H9 (cell line): ENCODE measurements around the gene EPSTI1. TPM values are rescaled to one million over a fixed set of nuclear protein-coding genes. Genes with fewer than 3 reads are reported as not detected.

Source experiments
- DNase-seq: peaks from one replicate; pipeline ENCODE4 v3.0.0-alpha.2; 2017
- H2AFZ ChIP-seq: one replicate; pipeline ENCODE4 v1.6.1; 2013; ENCODE audit warnings: mild to moderate bottlenecking, low read length, control low read depth, moderate library complexity
- H2AK5ac ChIP-seq: 2 replicates; pipeline ENCODE4 v1.6.1; 2013; ENCODE audit warnings: low read length, control low read depth, mixed read lengths; ENCODE audit not compliant: insufficient read length
- H2BK120ac ChIP-seq: one replicate; pipeline ENCODE4 v1.6.1; 2013; ENCODE audit warnings: low read depth, mild to moderate bottlenecking, low read length, control low read depth, inconsistent platforms; ENCODE audit not compliant: poor library complexity, severe bottlenecking
- H2BK12ac ChIP-seq: 2 replicates; pipeline ENCODE4 v1.6.1; 2013; ENCODE audit warnings: low read length, control low read depth, mixed read lengths, low read depth; ENCODE audit not compliant: insufficient read length
- H2BK15ac ChIP-seq: 2 replicates; pipeline ENCODE4 v1.6.1; 2013; ENCODE audit warnings: low read depth, low read length, control low read depth
- H2BK20ac ChIP-seq: one replicate; pipeline ENCODE4 v1.6.1; 2013; ENCODE audit warnings: low read depth, mild to moderate bottlenecking, low read length, control low read depth, inconsistent platforms; ENCODE audit not compliant: poor library complexity, severe bottlenecking
- H2BK5ac ChIP-seq: 2 replicates; pipeline ENCODE4 v1.6.1; 2013; ENCODE audit warnings: low read length, control low read depth, mixed read lengths; ENCODE audit not compliant: insufficient read length
- H3K14ac ChIP-seq: 2 replicates; pipeline ENCODE4 v1.6.1; 2013; ENCODE audit warnings: low read length, control low read depth; ENCODE audit not compliant: insufficient read depth
- H3K18ac ChIP-seq: 2 replicates; pipeline ENCODE4 v1.6.1; 2013; ENCODE audit warnings: low read depth, mild to moderate bottlenecking, mixed read lengths, low read length, control low read depth; ENCODE audit not compliant: insufficient read length
- H3K23ac ChIP-seq: 2 replicates; pipeline ENCODE4 v1.6.1; 2013; ENCODE audit warnings: low read length, control low read depth, mixed read lengths, low read depth; ENCODE audit not compliant: insufficient read length
- H3K23me2 ChIP-seq: 2 replicates; pipeline ENCODE4 v1.6.1; 2013; ENCODE audit warnings: low read depth, mild to moderate bottlenecking, mixed read lengths, low read length, control low read depth; ENCODE audit not compliant: insufficient read length, poor library complexity, severe bottlenecking
- H3K27ac ChIP-seq: 2 replicates; pipeline ENCODE4 v1.5.1; 2013; ENCODE audit warnings: low read length, control low read depth, mixed read lengths, low read depth; ENCODE audit not compliant: insufficient read length
- H3K27me3 ChIP-seq: 2 replicates; pipeline ENCODE4 v1.6.1; 2013; ENCODE audit warnings: low read length, control low read depth, inconsistent platforms; ENCODE audit not compliant: insufficient read depth
- H3K4ac ChIP-seq: 2 replicates; pipeline ENCODE4 v1.6.1; 2013; ENCODE audit warnings: low read depth, mild to moderate bottlenecking, control low read depth, inconsistent platforms, low read length, moderate library complexity
- H3K4me1 ChIP-seq: 2 replicates; pipeline ENCODE4 v1.6.1; 2013; ENCODE audit warnings: low read length, control low read depth, inconsistent platforms; ENCODE audit not compliant: insufficient read depth
- H3K4me2 ChIP-seq: 2 replicates; pipeline ENCODE4 v1.6.1; 2013; ENCODE audit warnings: low read length, control low read depth, mixed read lengths; ENCODE audit not compliant: insufficient read length, insufficient read depth
- H3K56ac ChIP-seq: 2 replicates; pipeline ENCODE4 v1.6.1; 2013; ENCODE audit warnings: low read depth, mild to moderate bottlenecking, mixed read lengths, low read length, control low read depth; ENCODE audit not compliant: insufficient read length
- H3K79me1 ChIP-seq: 2 replicates; pipeline ENCODE4 v1.6.1; 2013; ENCODE audit warnings: low read depth, mild to moderate bottlenecking, moderate library complexity, low read length, control low read depth, inconsistent platforms; ENCODE audit not compliant: insufficient read depth, poor library complexity, severe bottlenecking
- H3K79me2 ChIP-seq: 2 replicates; pipeline ENCODE4 v1.6.1; 2013; ENCODE audit warnings: low read length, control low read depth, inconsistent platforms; ENCODE audit not compliant: insufficient read depth
- H3K9ac ChIP-seq: 2 replicates; pipeline ENCODE4 v1.6.1; 2013; ENCODE audit warnings: low read length, control low read depth, mixed read lengths; ENCODE audit not compliant: insufficient read length; ENCODE audit errors: extremely low read depth
- H3K9me3 ChIP-seq: one replicate; pipeline ENCODE4 v1.6.1; 2013; ENCODE audit warnings: low read depth, low read length, inconsistent platforms; ENCODE audit not compliant: control insufficient read depth
- H3T11ph ChIP-seq: one replicate; pipeline ENCODE4 v1.6.1; 2013; ENCODE audit warnings: mild to moderate bottlenecking, low read length, control low read depth, inconsistent platforms
- H4K20me1 ChIP-seq: one replicate; pipeline ENCODE4 v1.6.1; 2013; ENCODE audit not compliant: control insufficient read depth, insufficient read length, insufficient read depth
- H4K5ac ChIP-seq: 2 replicates; pipeline ENCODE4 v1.6.1; 2013; ENCODE audit warnings: low read depth, mild to moderate bottlenecking, mixed read lengths, low read length, control low read depth; ENCODE audit not compliant: insufficient read length
- H4K8ac ChIP-seq: replicated peaks from 2 replicates; pipeline ENCODE4 v1.6.1; 2013; ENCODE audit warnings: low read length, control low read depth, mixed read lengths, low read depth; ENCODE audit not compliant: insufficient read length
- H4K91ac ChIP-seq: 2 replicates; pipeline ENCODE4 v1.6.1; 2013; ENCODE audit warnings: low read depth, mild to moderate bottlenecking, moderate library complexity, mixed read lengths, low read length, control low read depth; ENCODE audit not compliant: insufficient read length
- H3K27ac Mint-ChIP-seq, 3 experiments: 2 replicates in 2 of 3; 3 replicates in 1 of 3; pipeline ENCODE4 v1.8.0; 2020 to 2021; ENCODE audit warnings: mixed read lengths in 3 of 3, mild to moderate bottlenecking in 1 of 3, moderate library complexity in 1 of 3
- H3K27me3 Mint-ChIP-seq: 2 replicates; pipeline ENCODE4 v1.8.0; 2021; ENCODE audit warnings: low read depth, mild to moderate bottlenecking, moderate library complexity, mixed read lengths
- H3K36me3 Mint-ChIP-seq, 3 experiments: 2 replicates in 2 of 3; 3 replicates in 1 of 3; pipeline ENCODE4 v1.8.0; 2020 to 2021; ENCODE audit warnings: low read depth in 3 of 3, mixed read lengths in 3 of 3; ENCODE audit not compliant: insufficient read depth in 1 of 3
- H3K4me1 Mint-ChIP-seq, 2 experiments: 2 replicates each; pipeline ENCODE4 v1.8.0; 2020; ENCODE audit warnings: mixed read lengths in 2 of 2
- H3K4me3 Mint-ChIP-seq, 2 experiments: 2 replicates in 1 of 2; 3 replicates in 1 of 2; pipeline ENCODE4 v1.8.0; 2020 to 2021; ENCODE audit warnings: mild to moderate bottlenecking in 2 of 2, mixed read lengths in 2 of 2, moderate library complexity in 1 of 2
- H3K9me3 Mint-ChIP-seq, 2 experiments: 2 replicates in 1 of 2; 3 replicates in 1 of 2; pipeline ENCODE4 v1.8.0; 2020; ENCODE audit warnings: mild to moderate bottlenecking in 2 of 2, mixed read lengths in 2 of 2, moderate library complexity in 1 of 2
- CTCF ChIP-seq: fragments of 200-600 bp; sonication (generic); conservative IDR thresholded peaks from 3 replicates; pipeline ENCODE4 v1.8.0; 2021; ENCODE audit warnings: antibody characterized with exemption, mild to moderate bottlenecking
- WGBS: extraction: QIAGEN DNeasy Blood & Tissue Kit; methylation state at CpG from one replicate; pipeline ENCODE4 v1.1.7; 2013; ENCODE audit warnings: missing lambda C conversion rate, low lambda C conversion rate, mixed read lengths; ENCODE audit not compliant: insufficient read length; ENCODE audit errors: extremely low coverage; 5-methylcytosine and 5-hydroxymethylcytosine counted together
- total RNA-seq: library from RNA; stranded (reverse); gene quantifications from 2 replicates; pipeline ENCODE4 v1.2.1, GENCODE V29; 2021

The EPSTI1 gene
- total RNA-seq, 1 experiment from 2014 or later = 0.70 TPM

- no peak overlapping the region for H3K27ac ChIP-seq
- no peaks in the 10 kb centered on the region for H3K79me2 ChIP-seq
- H3K79me1 ChIP-seq = no peaks in the 10 kb centered on the region
- H3K14ac ChIP-seq = no peak overlapping the region
- no peak overlapping the region for H2AK5ac ChIP-seq
- H3K9ac ChIP-seq = no peak overlapping the region
- H3K4me3 Mint-ChIP-seq = no peak overlapping the region
- no peaks in the 10 kb centered on the region for H3K23me2 ChIP-seq
- H3K9me3 ChIP-seq = no peaks in the 10 kb centered on the region
- H3K18ac ChIP-seq = no peak overlapping the region
- no peaks in the 10 kb centered on the region for H3K27me3 ChIP-seq
- H4K91ac ChIP-seq = no peak overlapping the region
- WGBS = no CpG with 5 or more reads among the region's 4 CpGs
- H3K27ac Mint-ChIP-seq = no peak overlapping the region
- H2BK15ac ChIP-seq = no peak overlapping the region
- H4K20me1 ChIP-seq = no peaks in the 10 kb centered on the region
- H3K4me1 ChIP-seq = no peaks in the 10 kb centered on the region
- H3K4me1 Mint-ChIP-seq = peaks cover 0 to 7% of the 10 kb centered on the region in 2 experiments; a peak in 2 of 4 replicates
- peaks cover 0 to 4% (median under 1%) of the 10 kb centered on the region in 3 experiments; a peak in 1 of 7 replicates for H3K36me3 Mint-ChIP-seq
- no peak overlapping the region for H3K23ac ChIP-seq
- no peak overlapping the region for H2BK120ac ChIP-seq
- H3T11ph ChIP-seq = no peak overlapping the region
- H3K27me3 Mint-ChIP-seq = no peaks in the 10 kb centered on the region; the same call in 1 of the 2 replicates
- no peak overlapping the region for H2AFZ ChIP-seq
- H2BK5ac ChIP-seq = no peak overlapping the region
- H3K4me2 ChIP-seq = no peak overlapping the region
- TF ChIP-seq CTCF = no peak
- no peak for DNase-seq
- no peak overlapping the region for H4K8ac ChIP-seq
- no peak overlapping the region for H3K4ac ChIP-seq
- H3K56ac ChIP-seq = no peak overlapping the region
- H2BK12ac ChIP-seq = no peak overlapping the region
- H4K5ac ChIP-seq = no peak overlapping the region
- H3K9me3 Mint-ChIP-seq = peaks cover 0 to 4% of the 10 kb centered on the region in 2 experiments; a peak in 2 of 5 replicates
- no peak overlapping the region for H2BK20ac ChIP-seq
Measured at GRCh38 chr13:42950181-42950580, 41.9 kb downstream of the EPSTI1 start.
